DMS79 (cell line): ENCODE data around the gene IL2RA.
"Not testable (repeated sequence)": the region's sequence is repeated elsewhere in the genome, so short reads cannot be mapped to it uniquely, and the experiment has no call there.

ENCODE experiments used
- DNase-seq: peaks from one replicate; lab custom pipeline; 2025; lab: John Stamatoyannopoulos, UW

The IL2RA gene

DNA sequence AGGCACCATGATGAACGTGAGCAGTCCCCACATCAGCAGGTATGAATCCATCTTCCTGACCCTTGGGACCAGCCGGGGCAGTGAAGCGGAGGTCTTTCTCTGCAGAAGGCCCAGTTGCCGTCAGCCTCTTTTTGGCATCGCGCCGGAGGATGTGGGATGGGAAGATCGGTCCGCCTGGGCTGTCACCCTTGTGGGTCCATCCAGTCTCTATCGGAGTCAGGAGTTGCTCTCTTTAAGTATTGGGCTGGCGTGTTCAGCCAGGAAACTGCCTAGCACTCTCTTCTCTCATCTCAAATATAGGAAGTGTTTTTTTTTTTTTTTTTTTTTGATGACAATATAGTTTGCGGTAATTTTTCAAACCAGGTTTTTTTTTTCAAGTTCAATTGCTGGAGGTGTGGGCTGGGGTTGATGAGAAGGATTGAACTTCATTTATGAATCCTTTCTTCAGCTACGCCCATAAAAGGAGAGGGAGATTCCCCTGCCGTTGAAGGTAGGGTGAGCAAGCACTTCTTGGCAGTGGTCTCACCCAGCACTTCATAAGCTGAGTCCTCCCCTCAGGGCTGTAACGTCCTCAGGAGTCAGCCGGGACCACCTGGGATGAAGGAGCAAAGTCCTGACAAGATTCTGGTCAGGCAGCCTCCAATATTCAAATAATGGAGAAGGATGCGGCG, at the start of gene IL2RA:
Gene IL2RA (minus strand): TSS at position 267 of the 671 bp plus-strand sequence. CDS start 216 bp downstream, at position 51.
- no peak for DNase-seq

- no peak for DNase-seq
Observed at GRCh38 chr10:6110136-6110535, 48.0 kb upstream of the IL2RA start.

DNA sequence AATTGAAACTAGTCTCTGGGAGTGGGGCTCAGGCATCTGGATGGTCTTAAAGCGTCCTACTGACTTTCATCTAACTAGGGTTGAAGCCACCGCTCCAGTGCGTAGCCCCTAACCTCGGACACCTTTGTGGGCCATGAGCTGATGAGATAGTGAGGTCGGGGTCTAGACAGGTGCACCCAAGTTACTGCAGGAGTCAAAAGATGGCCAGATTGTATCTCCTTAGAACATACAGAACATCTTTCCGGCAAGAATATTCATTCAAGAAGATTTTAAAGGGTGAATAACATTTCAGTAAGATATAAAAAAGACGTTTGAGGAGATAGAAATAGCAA, 47.2 kb upstream of the IL2RA start:
- DNase-seq = no peak

GRCh38 chr10:6108631-6109443, 46.7 kb upstream of the IL2RA start:
- no peak for DNase-seq

DNA sequence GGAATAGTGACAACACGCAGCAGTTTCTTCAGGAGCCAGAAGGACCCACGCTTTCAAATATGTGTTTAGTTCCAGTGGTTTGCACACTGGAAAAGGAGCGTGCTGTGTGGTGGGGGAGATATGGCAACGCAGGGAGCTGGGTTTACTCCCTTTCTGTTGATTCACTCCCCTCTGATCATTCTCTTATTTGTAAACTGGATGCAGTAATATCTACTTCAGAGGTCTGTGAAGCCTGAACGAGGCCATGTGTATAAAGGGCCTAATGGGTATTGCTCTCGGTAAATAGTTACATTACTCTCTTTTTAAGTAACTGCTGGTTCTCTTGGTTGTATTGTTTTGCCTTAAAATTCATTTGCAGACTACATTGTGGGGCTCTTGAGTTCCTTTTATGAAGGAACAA, 45.9 kb upstream of the IL2RA start:
- no peak for DNase-seq

DNA sequence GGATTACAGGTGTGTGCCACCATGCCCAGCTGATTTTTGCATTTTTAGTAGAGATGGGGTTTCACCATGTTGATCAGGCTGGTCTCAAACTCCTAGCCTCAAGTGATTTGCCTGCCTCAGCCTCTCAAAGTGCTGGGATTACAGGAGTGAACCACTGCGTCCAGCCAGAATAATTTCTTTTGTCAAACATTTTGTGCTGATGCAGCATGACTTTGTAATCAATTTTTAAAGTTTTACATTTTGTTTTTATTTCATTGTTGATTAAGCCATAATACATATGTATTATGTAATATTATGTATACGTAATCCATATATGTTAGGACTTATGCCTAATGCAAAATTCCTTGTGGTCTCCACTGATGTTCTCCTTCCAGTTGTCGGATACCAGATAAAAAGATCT, 45.4 kb upstream of the IL2RA start:
- DNase-seq = not testable (repeated sequence)

GRCh38 chr10:6103591-6103990, 41.4 kb upstream of the IL2RA start:
- DNase-seq = no peak

GRCh38 chr10:6102128-6102527, 40.0 kb upstream of the IL2RA start:
- DNase-seq = no peak

DNA sequence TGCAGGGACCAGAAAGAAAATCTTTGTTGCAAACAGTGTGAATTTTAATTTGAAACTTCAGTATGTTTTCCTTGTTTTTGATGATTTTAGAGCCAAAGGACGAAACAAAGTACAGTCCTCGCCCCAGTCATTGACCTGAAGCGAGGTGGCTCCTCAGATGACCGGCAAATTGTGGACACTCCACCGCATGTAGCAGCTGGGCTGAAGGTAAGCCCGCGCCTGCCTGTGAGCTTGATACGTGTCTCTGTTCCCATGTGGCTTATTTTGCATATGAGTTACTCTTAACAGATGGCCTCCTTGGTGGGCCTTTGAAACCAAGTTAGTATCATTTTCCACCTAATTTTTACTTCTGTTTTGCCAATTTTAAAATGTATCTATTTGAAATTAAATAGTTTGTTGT, 39.0 kb upstream of the IL2RA start:
- DNase-seq = no peak

GRCh38 chr10:6100370-6100769, 38.2 kb upstream of the IL2RA start:
- no peak for DNase-seq

- DNase-seq = no peak
Observed at GRCh38 chr10:6098156-6098555, 36.0 kb upstream of the IL2RA start.

DNA sequence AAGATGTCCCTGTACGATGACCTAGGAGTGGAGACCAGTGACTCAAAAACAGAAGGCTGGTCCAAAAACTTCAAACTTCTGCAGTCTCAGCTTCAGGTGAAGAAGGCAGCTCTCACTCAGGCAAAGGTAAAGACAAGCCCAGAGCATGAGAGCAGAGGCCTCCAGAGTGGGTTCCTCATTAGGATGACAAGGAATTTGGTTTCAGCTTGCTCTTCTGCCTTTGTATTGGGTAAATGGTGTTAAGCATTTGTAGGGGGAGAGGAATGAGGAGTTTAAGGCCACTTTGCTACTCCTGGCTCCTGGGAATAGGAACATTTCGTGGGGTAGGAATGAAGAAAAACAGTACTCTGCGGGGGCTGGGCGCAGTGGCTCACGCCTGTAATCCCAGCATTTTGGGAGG, 34.9 kb upstream of the IL2RA start:
- no peak for DNase-seq

DNA sequence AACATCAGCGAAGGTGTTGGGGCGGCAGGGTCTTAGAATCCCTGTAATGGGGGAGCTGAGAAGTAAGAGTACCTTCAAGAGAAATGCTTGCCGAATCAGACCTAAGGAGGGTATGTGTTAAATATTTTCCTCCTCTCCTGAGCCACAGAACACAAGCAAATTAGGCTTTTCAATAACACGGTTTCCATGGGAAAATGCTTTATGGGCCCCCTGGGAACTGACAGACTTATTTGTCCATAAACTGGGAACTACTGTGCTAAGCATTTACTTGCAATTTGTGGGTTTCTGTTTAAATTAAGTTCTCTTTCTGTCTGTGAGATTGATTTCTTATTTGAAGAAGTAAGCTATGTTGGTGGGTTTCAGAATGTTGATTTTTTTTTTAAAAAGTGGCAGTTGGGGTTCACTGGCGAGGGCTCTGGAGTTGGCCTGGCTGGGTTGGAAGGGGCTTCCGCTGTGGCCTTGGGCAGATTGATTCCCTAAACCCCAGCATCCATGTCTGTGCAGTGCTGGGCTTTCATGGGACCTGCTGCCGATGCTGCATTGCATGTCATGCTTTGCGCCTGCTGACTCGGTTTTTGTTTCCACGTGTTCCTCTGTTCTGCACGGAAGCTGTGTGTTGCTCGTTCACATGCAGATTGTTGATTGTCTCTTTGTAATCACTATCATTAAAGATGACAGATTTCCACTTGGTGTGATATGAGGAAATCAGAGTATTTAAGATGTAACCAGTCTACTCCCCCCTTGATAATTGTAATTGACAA, 33.8 kb upstream of the IL2RA start:
- no peak for DNase-seq

DNA sequence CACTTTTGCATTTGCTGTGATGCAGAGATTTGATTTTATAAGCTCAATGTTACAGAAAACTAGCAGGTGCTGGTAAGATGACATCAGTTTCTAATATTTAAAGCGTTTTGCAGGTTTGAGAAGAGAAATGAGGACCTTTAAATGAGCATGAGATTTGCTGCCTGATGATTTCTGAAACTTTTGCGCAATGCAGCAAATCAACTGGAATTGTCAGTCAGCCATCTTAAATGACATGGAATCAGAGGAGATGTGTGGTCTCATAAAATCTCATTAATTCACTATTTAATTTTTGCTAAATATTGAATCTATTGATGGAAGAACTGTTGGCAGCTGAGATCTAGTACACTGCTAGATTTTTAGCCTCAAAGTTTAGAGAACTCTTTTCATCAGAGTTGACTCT, 30.6 kb upstream of the IL2RA start:
- DNase-seq = no peak

DNA sequence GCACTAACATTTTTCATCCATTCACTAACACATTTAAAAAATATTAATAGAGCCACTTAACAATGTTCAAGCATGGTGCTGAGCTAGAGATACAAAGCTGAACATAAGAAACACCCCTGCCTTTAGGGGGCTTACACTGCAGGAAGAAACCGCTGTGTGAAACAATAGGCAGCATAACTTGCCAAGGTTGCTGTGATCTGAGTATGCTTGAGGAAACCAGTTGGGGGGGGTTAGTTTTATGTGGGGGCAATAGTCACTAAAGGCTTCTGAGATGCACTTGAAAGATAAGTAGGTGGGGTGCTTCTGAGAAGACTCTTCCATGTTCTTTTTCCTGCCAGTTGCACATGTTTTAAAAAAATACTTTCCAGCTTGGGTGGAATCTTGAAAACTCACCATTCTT, 29.5 kb upstream of the IL2RA start:
- no peak for DNase-seq

DNA sequence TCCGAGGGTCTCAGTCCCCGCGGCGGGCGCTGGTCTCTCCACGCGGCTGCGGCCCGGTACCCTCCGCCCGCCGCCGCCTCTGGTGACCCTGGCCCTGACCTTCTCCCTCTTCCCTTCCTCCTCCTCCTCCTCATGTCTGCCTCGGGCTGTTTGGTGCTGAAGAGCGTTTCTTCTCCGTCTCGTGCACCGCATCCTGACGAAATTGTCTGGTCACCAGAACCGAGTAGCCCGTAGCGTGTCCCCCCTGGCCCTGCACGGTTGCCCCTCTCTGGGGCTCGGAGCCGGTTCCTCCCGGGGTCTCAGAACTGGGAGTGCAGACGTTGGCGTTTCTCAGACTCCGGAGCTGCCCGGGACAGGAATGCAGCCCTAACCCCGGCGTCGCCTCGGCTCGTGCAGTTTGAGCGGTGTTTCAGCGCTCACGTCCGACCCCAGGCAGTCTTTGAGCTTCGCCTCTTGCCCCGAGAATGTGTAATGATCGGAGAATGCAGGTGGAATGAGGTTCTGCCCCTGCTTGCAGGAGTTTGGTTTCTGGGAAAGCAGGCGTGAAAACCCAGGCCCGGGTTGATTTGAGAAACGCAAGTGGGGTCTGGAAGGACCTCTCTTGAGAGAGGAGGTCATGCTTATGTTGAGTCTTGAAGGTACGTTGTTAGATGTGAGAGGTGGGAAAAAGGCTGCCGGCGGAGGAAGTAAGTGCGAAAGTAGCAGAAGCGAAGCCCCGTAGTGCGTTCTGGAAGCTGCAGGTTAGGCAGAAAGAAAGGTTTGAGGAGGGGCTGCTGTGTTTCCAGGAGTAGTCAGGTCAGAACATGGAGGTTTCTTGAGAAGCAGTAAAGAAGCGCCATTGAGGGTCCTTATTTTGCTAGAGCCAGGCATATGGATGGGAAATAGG, 27.4 kb upstream of the IL2RA start:
- no peak for DNase-seq

- DNase-seq = peak; percentile 40
Observed at GRCh38 chr10:6088721-6089333, 26.7 kb upstream of the IL2RA start, which contains the start of gene RBM17. RBM17 (plus strand) TSS chr10:6089034; CDS start chr10:6097066, 8,032 bp downstream.

DNA sequence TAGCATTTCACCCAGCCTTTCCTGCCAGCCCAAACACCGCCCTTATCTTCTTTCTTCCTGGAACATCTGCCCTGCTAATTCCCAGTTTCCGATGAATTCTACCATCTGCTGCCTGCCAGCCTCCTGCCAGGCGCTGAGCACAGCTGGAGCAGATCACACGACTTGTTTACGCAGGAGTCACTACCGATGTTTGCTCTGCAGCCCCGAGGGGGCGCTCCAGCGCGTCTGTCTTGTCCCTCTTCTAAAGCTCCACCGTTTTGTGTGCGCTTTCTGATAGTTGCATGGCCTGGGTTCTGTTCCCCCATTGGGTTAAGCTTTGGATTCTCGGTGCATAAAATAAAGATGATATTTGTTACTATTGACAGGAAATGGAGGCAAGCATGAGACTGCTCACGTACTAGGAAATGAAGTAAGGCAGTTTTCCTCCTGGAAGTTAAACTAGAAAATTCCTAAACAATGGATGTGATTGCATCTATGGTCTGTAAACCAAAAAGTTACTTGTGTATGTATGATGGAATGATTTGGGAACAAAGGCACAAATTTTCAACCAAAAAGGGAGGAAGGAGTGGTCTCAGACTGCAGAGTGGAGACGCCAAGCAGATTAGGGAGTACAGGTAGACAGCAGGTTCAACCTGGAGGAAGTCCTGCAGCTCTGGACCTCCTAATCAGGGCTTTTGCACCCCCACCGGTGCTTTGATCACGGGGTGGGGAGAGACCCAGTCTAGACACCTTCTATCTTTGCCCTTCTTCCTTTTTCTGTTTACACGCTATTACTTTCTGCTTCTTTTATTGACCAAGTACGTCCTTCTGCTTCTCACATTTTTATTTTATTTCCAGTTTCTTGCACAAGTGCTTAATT, 24.4 kb upstream of the IL2RA start:
- no peak for DNase-seq

GRCh38 chr10:6083523-6084475, 21.6 kb upstream of the IL2RA start:
- DNase-seq = no peak
